ENCODE results near the gene XRCC1.
"Not testable (repeated sequence)": the region's sequence is repeated elsewhere in the genome, so short reads cannot be mapped to it uniquely, and the experiment has no call there.

DNA sequence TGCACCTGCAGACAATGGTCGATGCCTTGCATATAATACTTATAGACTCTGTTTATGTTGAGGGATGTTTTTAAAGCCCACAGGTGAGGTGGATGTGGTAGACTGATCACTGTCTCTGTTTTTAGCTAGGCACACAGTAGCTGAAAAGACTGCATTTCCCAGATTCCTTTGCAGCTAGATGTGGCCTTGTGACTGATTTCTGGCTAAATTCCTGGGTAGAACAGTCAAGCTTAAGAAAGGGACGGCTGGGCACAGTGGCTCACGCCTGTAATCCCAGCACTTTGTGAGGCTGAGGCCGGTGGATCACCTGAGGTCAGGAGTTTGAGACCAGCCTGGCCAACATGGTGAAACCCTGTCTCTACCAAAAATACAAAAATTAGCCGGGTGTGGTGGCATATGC is 25.0 kb upstream of the XRCC1 start:
- TF ChIP-seq RAD21 (IDR thresholded peaks at IDR 0.05 in 1 of 2, conservative IDR thresholded peaks at IDR 0.05 in 1 of 2; ENCODE audit: low read depth in 2 of 2, low read length in 2 of 2); TBP (IDR thresholded peaks at IDR 0.05; ENCODE audit: low read depth, low read length); YY1 (IDR thresholded peaks at IDR 0.05; ENCODE audit: low read depth, low read length); GTF2F1 (IDR thresholded peaks at IDR 0.05; ENCODE audit: borderline replicate concordance, low read depth, low read length): not testable (repeated sequence)
- TF ChIP-seq, protein P1, sequence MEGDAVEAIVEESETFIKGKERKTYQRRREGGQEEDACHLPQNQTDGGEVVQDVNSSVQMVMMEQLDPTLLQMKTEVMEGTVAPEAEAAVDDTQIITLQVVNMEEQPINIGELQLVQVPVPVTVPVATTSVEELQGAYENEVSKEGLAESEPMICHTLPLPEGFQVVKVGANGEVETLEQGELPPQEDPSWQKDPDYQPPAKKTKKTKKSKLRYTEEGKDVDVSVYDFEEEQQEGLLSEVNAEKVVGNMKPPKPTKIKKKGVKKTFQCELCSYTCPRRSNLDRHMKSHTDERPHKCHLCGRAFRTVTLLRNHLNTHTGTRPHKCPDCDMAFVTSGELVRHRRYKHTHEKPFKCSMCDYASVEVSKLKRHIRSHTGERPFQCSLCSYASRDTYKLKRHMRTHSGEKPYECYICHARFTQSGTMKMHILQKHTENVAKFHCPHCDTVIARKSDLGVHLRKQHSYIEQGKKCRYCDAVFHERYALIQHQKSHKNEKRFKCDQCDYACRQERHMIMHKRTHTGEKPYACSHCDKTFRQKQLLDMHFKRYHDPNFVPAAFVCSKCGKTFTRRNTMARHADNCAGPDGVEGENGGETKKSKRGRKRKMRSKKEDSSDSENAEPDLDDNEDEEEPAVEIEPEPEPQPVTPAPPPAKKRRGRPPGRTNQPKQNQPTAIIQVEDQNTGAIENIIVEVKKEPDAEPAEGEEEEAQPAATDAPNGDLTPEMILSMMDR (IDR thresholded peaks at IDR 0.05; ENCODE audit: control extremely low read depth in 1 of 3, insufficient read depth in 1 of 3, low read depth in 1 of 3, low read length in 3 of 3): not testable (repeated sequence)
